Measurements from ENCODE around the gene CCNJL. TPM values are rescaled to one million over a fixed set of nuclear protein-coding genes. Genes with fewer than 3 reads are reported as not detected.

CCNJL gene
- polyA plus RNA-seq, 4 donors, result 6.9 to 9.5 (median 8.3) TPM

- no peak for DNase-seq (ENCODE audit: low read depth in 4 of 4, low spot score in 2 of 4)
Measured at GRCh38 chr5:160235731-160236130, 76.6 kb downstream of the CCNJL start.

- DNase-seq (ENCODE audit: low read depth in 4 of 4, low spot score in 2 of 4), result no peak
Measured at GRCh38 chr5:160233215-160233614, 79.1 kb downstream of the CCNJL start.

GRCh38 chr5:160231783-160232342 is 80.5 kb downstream of the CCNJL start:
- DNase-seq (ENCODE audit: low read depth in 4 of 4, low spot score in 2 of 4), result no peak

- no peak for DNase-seq (ENCODE audit: low read depth in 4 of 4, low spot score in 2 of 4)
Measured at GRCh38 chr5:160230686-160231527, 81.5 kb downstream of the CCNJL start.

DNA sequence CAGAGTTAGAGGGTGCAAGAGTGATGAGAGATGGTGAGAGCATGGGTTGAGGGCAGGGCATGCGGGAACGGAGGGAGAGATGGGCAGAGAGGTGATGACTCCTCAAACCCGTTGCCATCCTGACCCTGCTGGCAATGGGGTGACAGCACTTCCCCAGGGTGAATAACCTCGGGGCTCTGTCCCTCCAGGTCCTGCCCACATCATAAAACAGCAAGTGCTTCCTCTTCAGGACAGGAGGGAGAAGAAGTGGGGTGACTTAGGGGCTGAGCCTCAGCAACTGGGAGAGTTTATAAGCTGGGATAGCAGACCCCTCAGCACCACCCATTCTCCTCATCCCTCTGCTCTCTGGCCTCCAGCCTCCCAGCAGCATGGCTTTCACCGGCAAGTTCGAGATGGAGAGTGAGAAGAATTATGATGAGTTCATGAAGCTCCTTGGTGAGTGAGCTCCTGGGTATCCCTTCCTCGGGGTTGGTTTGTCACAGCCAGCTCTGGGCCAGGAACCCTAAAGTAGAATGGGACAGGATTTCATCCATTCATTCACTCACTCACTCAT is 83.1 kb downstream of the CCNJL start, which contains the start of gene FABP6:
TSS of gene FABP6 (plus strand) at position 317 of the 553 bp plus-strand sequence. CDS start at position 369, 52 bp downstream.
- DNase-seq (ENCODE audit: low read depth in 4 of 4, low spot score in 2 of 4), result no peak

GRCh38 chr5:160227012-160227411 is 85.4 kb downstream of the CCNJL start:
- DNase-seq (ENCODE audit: low read depth in 4 of 4, low spot score in 2 of 4), result no peak

DNA sequence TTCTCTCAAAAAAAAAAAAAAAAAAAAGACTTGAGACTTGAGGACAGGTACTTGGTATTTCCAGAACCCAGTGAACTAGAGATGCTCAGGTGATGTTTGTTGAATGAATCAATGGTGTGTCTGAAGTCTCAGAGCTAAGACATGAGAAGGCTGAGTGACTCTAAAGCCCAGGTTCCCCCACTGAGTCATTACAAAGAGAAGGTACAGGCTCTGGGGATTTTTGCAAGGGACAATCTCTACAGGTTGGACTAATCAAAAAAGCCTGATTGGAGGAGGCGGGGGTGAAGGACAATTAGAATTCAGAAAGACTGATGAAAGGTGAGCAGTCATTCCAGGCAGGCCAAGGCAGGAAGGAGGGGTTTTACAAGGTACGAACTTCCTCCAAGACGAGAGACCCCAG is 91.3 kb downstream of the CCNJL start:
- no peak for DNase-seq (ENCODE audit: low read depth in 4 of 4, low spot score in 2 of 4)

- DNase-seq (ENCODE audit: low read depth in 4 of 4, low spot score in 2 of 4), result no peak
Measured at GRCh38 chr5:160219356-160219755, 93.0 kb downstream of the CCNJL start.

DNA sequence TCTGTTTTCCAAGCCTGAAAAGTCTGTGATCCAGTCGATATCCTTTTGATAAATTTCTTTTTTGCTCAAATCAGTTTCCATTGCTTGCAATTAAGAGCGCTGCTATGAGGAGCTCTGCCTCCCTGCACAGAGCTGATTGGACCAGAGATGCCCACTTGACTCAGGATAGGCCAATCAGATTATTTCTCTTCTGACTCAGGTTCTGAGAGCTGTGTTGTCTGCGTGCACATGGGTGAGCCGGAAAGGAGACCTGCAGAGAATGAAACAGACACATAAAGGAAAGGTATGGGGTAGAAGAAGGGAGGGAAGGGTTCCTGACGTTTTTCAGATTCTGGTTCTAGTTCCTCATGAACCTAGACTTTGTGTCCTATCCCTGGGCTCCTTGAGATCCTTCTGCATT is 98.8 kb downstream of the CCNJL start:
- DNase-seq (ENCODE audit: low read depth in 4 of 4, low spot score in 2 of 4), result no peak

- DNase-seq (ENCODE audit: low read depth in 4 of 4, low spot score in 2 of 4), result no peak
Measured at GRCh38 chr5:160211352-160211751, 101.0 kb downstream of the CCNJL start.

DNA sequence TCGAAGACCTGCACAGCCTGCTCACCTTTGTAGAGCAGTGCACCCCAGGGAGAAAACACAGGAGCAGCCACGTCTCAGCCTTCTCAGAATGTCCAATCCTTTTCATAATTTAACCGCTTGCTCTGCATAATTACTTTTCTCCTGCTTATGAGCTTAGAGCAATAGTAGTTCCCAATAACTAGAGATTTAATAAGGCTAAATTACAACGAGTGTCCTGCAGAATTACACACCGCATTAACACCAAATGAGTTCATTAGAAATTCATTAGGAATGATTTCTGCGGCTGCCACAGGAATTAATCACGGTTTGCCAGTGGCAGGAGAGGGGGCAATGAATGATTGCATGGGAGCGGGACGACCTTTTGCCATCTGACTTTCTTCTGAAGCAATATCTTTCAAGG is 101.8 kb downstream of the CCNJL start:
- no peak for DNase-seq (ENCODE audit: low read depth in 4 of 4, low spot score in 2 of 4)

DNA sequence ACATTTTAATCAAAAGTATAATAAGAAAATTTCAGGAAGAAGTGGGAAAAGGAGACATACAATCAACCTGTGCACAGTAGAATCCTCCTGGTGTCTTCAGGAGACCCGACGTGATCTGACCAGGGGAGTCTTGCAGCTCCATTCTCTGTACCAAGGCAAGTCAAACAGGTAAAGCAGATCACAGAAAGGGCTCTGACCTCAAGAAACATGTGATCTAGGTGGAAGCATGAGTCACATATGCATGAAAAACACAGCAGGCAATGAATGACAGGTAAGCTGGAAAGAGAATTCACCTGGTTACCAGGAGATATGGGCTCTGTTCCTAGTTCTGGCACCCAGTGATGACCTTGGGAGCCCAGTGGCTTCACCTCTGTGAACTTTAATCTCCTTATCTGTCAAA is 102.4 kb downstream of the CCNJL start:
- no peak for DNase-seq (ENCODE audit: low read depth in 4 of 4, low spot score in 2 of 4)

- DNase-seq (ENCODE audit: low read depth in 4 of 4, low spot score in 2 of 4), result no peak
Measured at GRCh38 chr5:160207061-160207460, 105.3 kb downstream of the CCNJL start.

Other genes with a start within 250 kb of the CCNJL start
- 10 to 100 TPM; 28.5 to 32.9 (median 30.8) TPM for gene PWWP2A, start 193.1 kb downstream of the CCNJL start, polyA plus RNA-seq (ENCODE audit: insufficient read length in 4 of 4)
- not detected for gene FABP6, start 83.1 kb downstream of the CCNJL start, polyA plus RNA-seq (ENCODE audit: insufficient read length in 4 of 4)
- 1 to 10 TPM in 3 of 4 donors, under 1 TPM in 1; 0.90 to 2.4 (median 1.6) TPM for gene C1QTNF2, start 58.1 kb upstream of the CCNJL start, polyA plus RNA-seq (ENCODE audit: insufficient read length in 4 of 4)
- gene FAM200C, start 87.5 kb upstream of the CCNJL start, polyA plus RNA-seq (ENCODE audit: insufficient read length in 4 of 4), result 10 to 100 TPM; 13.3 to 17.9 (median 14.1) TPM
- gene SLU7, start 106.5 kb upstream of the CCNJL start, polyA plus RNA-seq (ENCODE audit: insufficient read length in 4 of 4), result 10 to 100 TPM; 62.4 to 75.1 (median 67.9) TPM
- gene PTTG1, start 109.3 kb upstream of the CCNJL start, polyA plus RNA-seq (ENCODE audit: insufficient read length in 4 of 4), result 10 to 100 TPM; 64.8 to 78.0 (median 71.8) TPM